K562 (cell line): Measurements from ENCODE around the gene CERS6. TPM values are rescaled to one million over a fixed set of nuclear protein-coding genes. Genes with fewer than 3 reads are reported as not detected.

Experiments used
- ATAC-seq: fragments of 200-7000 bp; cut with Tn5 transposase; 3 replicates; pipeline ENCODE4 v1.9.1; 2020; ENCODE audit warnings: moderate library complexity
- BruUV-seq: library from RNA; stranded (reverse); fragments of 400-500 nt; replicated peaks from 2 replicates; lab custom pipeline; 2021; lab: Mats Ljungman, UMichigan
- CTCF ChIA-PET: fragments of 300-600 bp; formaldehyde crosslinking; extraction: SDS; loops from one replicate; lab custom pipeline; 2021; ENCODE audit warnings: low intra/inter-chr PET ratio; lab: Yijun Ruan, JAX
- POLR2A ChIA-PET: fragments of 300-600, 350-650 bp; sonication (Branson Sonifier 250); formaldehyde crosslinking; extraction: SDS; loops from one replicate; lab custom pipeline; 2021; ENCODE audit warnings: antibody characterized with exemption, inconsistent platforms; lab: Yijun Ruan, JAX
- DNase-seq, 4 experiments: peaks; one replicate each; pipeline versions ENCODE4 v3.0.0 to v3.0.0-alpha.2; 2011 to 2018; ENCODE audit warnings: low spot score in 3 of 4, mixed read lengths in 3 of 4; ENCODE audit errors: extremely low read depth in 1 of 4
- FAIRE-seq: peaks from 2 replicates; lab custom pipeline; 2011; peaks lifted over from hg19 to GRCh38; lab: Jason Lieb, UNC
- H2AFZ ChIP-seq: 2 replicates; pipeline ENCODE4 v1.6.0; 2011; ENCODE audit warnings: low read depth, low read length, control low read depth, inconsistent platforms
- H3K27ac ChIP-seq: fragments of 200-600 bp; 3 replicates; pipeline ENCODE4 v1.8.0; 2011; ENCODE audit warnings: low read depth, mild to moderate bottlenecking, control low read depth, inconsistent platforms, low read length, moderate library complexity, mixed read lengths; ENCODE audit errors: extremely low read depth
- H3K27me3 ChIP-seq, 2 experiments: fragments of 300-600 bp in 1 of 2; 2 replicates in 1 of 2; 3 replicates in 1 of 2; pipeline versions ENCODE4 v1.6.0 to v1.8.0; 2011; ENCODE audit warnings: inconsistent platforms in 2 of 2, low read length in 2 of 2, mild to moderate bottlenecking in 1 of 2, mixed read lengths in 1 of 2, moderate library complexity in 1 of 2; ENCODE audit not compliant: control insufficient read depth in 2 of 2, insufficient read depth in 2 of 2
- H3K36me3 ChIP-seq: fragments of 300-600 bp; 3 replicates; pipeline ENCODE4 v1.8.0; 2011; ENCODE audit warnings: mild to moderate bottlenecking, low read length, inconsistent platforms; ENCODE audit not compliant: control insufficient read depth, insufficient read depth
- H3K4me1 ChIP-seq, 2 experiments: fragments of 200-600 bp in 1 of 2; replicated peaks in 1 of 2; 2 replicates in 1 of 2; 3 replicates in 1 of 2; pipeline versions ENCODE4 v1.5.1 to v1.8.0; 2011; ENCODE audit warnings: inconsistent platforms in 2 of 2, low read length in 2 of 2, mild to moderate bottlenecking in 1 of 2, mixed read lengths in 1 of 2, moderate library complexity in 1 of 2; ENCODE audit not compliant: control insufficient read depth in 2 of 2, insufficient read depth in 2 of 2
- H3K4me2 ChIP-seq: 2 replicates; pipeline ENCODE4 v1.6.1; 2011; ENCODE audit warnings: low read length, control low read depth, inconsistent platforms, mixed read lengths; ENCODE audit not compliant: insufficient read depth
- H3K4me3 ChIP-seq: fragments of 200-600 bp; sonication (generic), shearing (Covaris generic); 2 replicates; pipeline ENCODE4 v1.5.1; 2016; ENCODE audit warnings: control low read depth, inconsistent platforms
- H3K79me2 ChIP-seq: fragments of 200-600 bp; 3 replicates; pipeline ENCODE4 v1.8.0; 2011; ENCODE audit warnings: low read length, inconsistent platforms; ENCODE audit not compliant: control insufficient read depth, insufficient read depth
- H3K9ac ChIP-seq, 2 experiments: 2 replicates each; pipeline versions ENCODE4 v1.6.0 to v1.6.1; 2011; ENCODE audit warnings: low read depth in 2 of 2, low read length in 2 of 2, control low read depth in 1 of 2, inconsistent platforms in 1 of 2, mild to moderate bottlenecking in 1 of 2, mixed read lengths in 1 of 2; ENCODE audit not compliant: insufficient read depth in 1 of 2
- H3K9me1 ChIP-seq: one replicate; pipeline ENCODE4 v1.6.0; 2011; ENCODE audit warnings: inconsistent platforms, mild to moderate bottlenecking, low read length, moderate library complexity; ENCODE audit not compliant: control insufficient read depth, insufficient read depth
- H3K9me3 ChIP-seq: replicated peaks from 2 replicates; pipeline ENCODE4 v1.5.1; 2011; ENCODE audit warnings: low read depth, low read length, inconsistent platforms; ENCODE audit not compliant: control insufficient read depth, insufficient read depth
- H4K20me1 ChIP-seq: replicated peaks from 2 replicates; pipeline ENCODE4 v1.6.1; 2011; ENCODE audit warnings: low read length, inconsistent platforms, mixed read lengths; ENCODE audit not compliant: control insufficient read depth, insufficient read depth
- CBFA2T2 ChIP-seq: fragments of 450-650 bp; conservative IDR thresholded peaks from 2 replicates; pipeline ENCODE4 v1.6.1; 2017; ENCODE audit warnings: mild to moderate bottlenecking
- ESRRA ChIP-seq: fragments of 450-650 bp; IDR thresholded peaks from 2 replicates; pipeline ENCODE4 v1.6.1; 2014; ENCODE audit warnings: low read depth, mild to moderate bottlenecking, moderate library complexity, borderline replicate concordance
- HDAC1 ChIP-seq, 2 experiments: fragments of 450-650 bp; IDR thresholded peaks; 2 replicates each; pipeline ENCODE4 v1.6.1; 2016 to 2017; ENCODE audit warnings: inconsistent platforms in 1 of 2, mild to moderate bottlenecking in 1 of 2, moderate library complexity in 1 of 2
- KDM1A ChIP-seq, 2 experiments: fragments of 450-650 bp; IDR thresholded peaks; 2 replicates each; pipeline ENCODE4 v1.6.1; 2016; ENCODE audit warnings: mild to moderate bottlenecking in 2 of 2
- NR0B1 ChIP-seq: fragments of 450-650 bp; IDR thresholded peaks from one replicate; pipeline ENCODE4 v1.6.1; 2018; ENCODE audit warnings: mild to moderate bottlenecking, moderate library complexity; ENCODE audit not compliant: partially characterized antibody
- PBX2 ChIP-seq, 2 experiments: IDR thresholded peaks in 1 of 2; conservative IDR thresholded peaks in 1 of 2; 2 replicates each; pipeline ENCODE4 v1.6.1; 2016; ENCODE audit warnings: low read depth in 2 of 2, mild to moderate bottlenecking in 1 of 2, missing compliant biosample characterization in 1 of 2, missing genetic modification characterization in 1 of 2, moderate library complexity in 1 of 2
- THAP7 ChIP-seq: fragments of 250-450 bp; sonication (Bioruptor Pico); IDR thresholded peaks from 2 replicates; pipeline ENCODE4 v1.5.0; 2021
- ZBTB5 ChIP-seq: fragments of 450-650 bp; IDR thresholded peaks from 2 replicates; pipeline ENCODE4 v1.6.1; 2017; ENCODE audit warnings: antibody characterized with exemption
- ZNF584 ChIP-seq: fragments of 200-800 bp; sonication (Bioruptor generic); IDR thresholded peaks from 2 replicates; pipeline ENCODE4 v1.6.1; 2016; ENCODE audit warnings: low read depth, mild to moderate bottlenecking, missing genetic modification characterization, missing compliant biosample characterization
- WGBS: fragments of 100-300 bp; shearing (Covaris generic); methylation state at CpG from one replicate; pipeline ENCODE4 v1.1.6; 2016; ENCODE audit warnings: low coverage, mixed read lengths; ENCODE audit not compliant: insufficient coverage; ENCODE audit errors: missing lambda C conversion rate; 5-methylcytosine and 5-hydroxymethylcytosine counted together
- in situ Hi-C: fragments of 300-500 bp; cut with MboI; formaldehyde crosslinking; loops from 4 replicates; pipeline ENCODE4 v1.15.0; 2018; ENCODE audit warnings: inconsistent platforms, mixed read lengths
- intact Hi-C: fragments of 100-400 bp; cut with micrococcal nuclease; formaldehyde crosslinking; loops from 2 replicates; pipeline ENCODE4 v1.14.2; 2022
- polyA plus RNA-seq, 8 experiments: library from polyadenylated mRNA; depleted of rRNA in 4 of 8; stranded (reverse) in 5 of 8; unstranded in 3 of 8; fragments of >200 nt; fragmentation: Nextera tagmentation in 2 of 8; fragmentation: Illumina TruSeq in 1 of 8; extraction: Ambion mirVana in 2 of 8; extraction: Trizol in 1 of 8; gene quantifications; 2 replicates each; pipeline versions ENCODE4 v1.2.1 to v1.2.3, GENCODE V29; 2011 to 2014; ENCODE audit warnings: inconsistent platforms in 1 of 8, missing spikeins in 1 of 8
- total RNA-seq, 7 experiments: library from RNA; depleted of rRNA in 6 of 7; stranded (reverse); fragments of >200 nt in 6 of 7; fragmentation: Illumina TruSeq in 2 of 7; extraction: Trizol in 2 of 7; gene quantifications; 2 replicates each; pipeline versions ENCODE4 v1.2.1 to v1.2.3, GENCODE V29; 2011 to 2021; ENCODE audit warnings: low replicate concordance in 1 of 7

The CERS6 gene
- total and polyA plus RNA-seq, 9 of the 15 experiments (the other 6 are each of a cell fraction or from before 2014, with no cell fraction given), result 1.6 to 13.6 (median 11.4) TPM

GRCh38 chr2:168694173-168694572 lies 238.1 kb downstream of the CERS6 start:
- FAIRE-seq, result no peak
- Histone ChIP-seq H2AFZ (no peak overlapping the region), H3K9ac (no peak overlapping the region), H3K9me3 (no peaks in the 10 kb centered on the region), H4K20me1 (no peaks in the 10 kb centered on the region), H3K4me3 (no peak overlapping the region), H3K36me3 (peaks cover 8% of the 10 kb centered on the region; the same call in 2 of the 3 replicates), H3K4me1 (no peaks in the 10 kb centered on the region), H3K9me1 (no peaks in the 10 kb centered on the region), H3K27me3 (no peaks in the 10 kb centered on the region), H3K27ac (no peak overlapping the region), H3K4me2 (no peak overlapping the region), H3K79me2 (no peaks in the 10 kb centered on the region)
- DNase-seq, result no peak
- in situ Hi-C loops, result no loop called here
- TF ChIP-seq CBFA2T2 (no peak), ZNF584 (no peak), HDAC1 (IDR thresholded peaks at IDR 0.05) (no peak), ESRRA (no peak), THAP7 (no peak)
- POLR2A ChIA-PET, result interaction anchor here (0.7 to 1.4 kb wide), 2 partner anchors 14 to 42 kb away, joined by 3 to 4 read pairs; no protein-coding TSS in a partner anchor
- no peak for ATAC-seq
- intact Hi-C loops, result no loop called here
- 71% methylated on average over 3 of the region's 3 CpGs for WGBS
- BruUV-seq, result no TSS peak
- CTCF ChIA-PET, result no interaction called here

GRCh38 chr2:168694866-168695265 lies 238.8 kb downstream of the CERS6 start:
- Histone ChIP-seq H3K36me3 (peaks cover 8% of the 10 kb centered on the region; the same call in 2 of the 3 replicates), H2AFZ (no peak overlapping the region), H3K4me2 (no peak overlapping the region), H3K27me3 (no peaks in the 10 kb centered on the region), H3K4me3 (no peak overlapping the region), H3K9me1 (no peaks in the 10 kb centered on the region), H3K4me1 (no peaks in the 10 kb centered on the region), H3K27ac (no peak overlapping the region), H3K9me3 (no peaks in the 10 kb centered on the region), H3K9ac (no peak overlapping the region), H3K79me2 (no peaks in the 10 kb centered on the region), H4K20me1 (no peaks in the 10 kb centered on the region)
- FAIRE-seq, result no peak
- 62% methylated on average over 6 of the region's 6 CpGs for WGBS
- ChIA-PET POLR2A (interaction anchor here (0.7 to 1.4 kb wide), 2 partner anchors 13 to 41 kb away, joined by 3 to 4 read pairs; no protein-coding TSS in a partner anchor), CTCF (no interaction called here)
- in situ Hi-C loops (no loop called here), intact Hi-C loops (no loop called here)
- no peak for ATAC-seq
- BruUV-seq, result no TSS peak
- DNase-seq, result no peak
- TF ChIP-seq KDM1A (IDR thresholded peaks at IDR 0.05) (no peak), PBX2 (CRISPR knock-in tag; IDR thresholded peaks at IDR 0.05; ENCODE audit: low read depth) (no peak), PBX2 (tag; conservative IDR thresholded peaks at IDR 0.05; ENCODE audit: low read depth) (no peak), ZBTB5 (no peak), NR0B1 (no peak)
